Gastrocnemius medialis (tissue), 4 donors: ENCODE results near the gene FMO3.

ENCODE experiments used
- CTCF ChIP-seq, 5 experiments: fragments of 450-650 bp in 3 of 5; fragments of 200-600 bp in 2 of 5; sonication (generic) in 2 of 5; IDR thresholded peaks in 4 of 5; conservative IDR thresholded peaks in 1 of 5; 1 replicate in 4 of 5; 2 replicates in 1 of 5; pipeline ENCODE4 v1.5.1; 2016 to 2019; ENCODE audit warnings: antibody characterized with exemption in 5 of 5, mild to moderate bottlenecking in 3 of 5, moderate library complexity in 3 of 5
- POLR2A ChIP-seq, 2 donors: fragments of 450-650 bp; IDR thresholded peaks; one replicate each; pipeline ENCODE4 v1.6.1; 2017; ENCODE audit warnings: antibody characterized with exemption in 2 of 2, mild to moderate bottlenecking in 2 of 2, moderate library complexity in 2 of 2

GRCh38 chr1:171109966-171110365 lies 19.3 kb downstream of the FMO3 start:
- TF ChIP-seq CTCF (IDR thresholded peaks at IDR 0.05 in 4 of 5, conservative IDR thresholded peaks at IDR 0.05 in 1 of 5), result no peak
- no peak for TF ChIP-seq POLR2A (IDR thresholded peaks at IDR 0.05)
